Superior temporal gyrus (tissue), 1 donor: ENCODE results near the gene RNLS.
"Not testable (repeated sequence)": the region's sequence is repeated elsewhere in the genome, so short reads cannot be mapped to it uniquely, and the experiment has no call there.

Source experiments
- DNase-seq: peaks from one replicate; pipeline ENCODE4 v3.0.0-alpha.2; 2016; ENCODE audit errors: extremely low spot score

RNLS gene

DNA sequence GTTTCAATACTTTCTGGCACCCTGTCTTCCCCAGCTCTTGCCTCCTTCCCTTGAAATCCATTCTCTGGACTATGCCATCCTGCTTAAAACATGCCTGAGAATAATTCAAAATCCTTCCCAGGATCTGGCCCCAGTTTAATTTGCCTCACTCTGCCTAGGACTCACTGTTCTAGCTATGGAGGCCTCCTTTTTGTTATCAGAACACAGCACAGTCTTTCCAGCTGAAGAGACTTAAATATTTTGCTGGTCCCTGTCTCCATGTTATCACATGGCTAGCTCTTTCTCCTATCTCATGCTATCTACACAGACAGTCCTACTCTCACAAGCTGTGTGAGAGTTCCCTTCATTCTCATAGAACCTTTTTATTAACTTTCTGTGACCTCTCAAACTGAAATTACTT, 194.8 kb downstream of the RNLS start:
- DNase-seq = no peak

DNA sequence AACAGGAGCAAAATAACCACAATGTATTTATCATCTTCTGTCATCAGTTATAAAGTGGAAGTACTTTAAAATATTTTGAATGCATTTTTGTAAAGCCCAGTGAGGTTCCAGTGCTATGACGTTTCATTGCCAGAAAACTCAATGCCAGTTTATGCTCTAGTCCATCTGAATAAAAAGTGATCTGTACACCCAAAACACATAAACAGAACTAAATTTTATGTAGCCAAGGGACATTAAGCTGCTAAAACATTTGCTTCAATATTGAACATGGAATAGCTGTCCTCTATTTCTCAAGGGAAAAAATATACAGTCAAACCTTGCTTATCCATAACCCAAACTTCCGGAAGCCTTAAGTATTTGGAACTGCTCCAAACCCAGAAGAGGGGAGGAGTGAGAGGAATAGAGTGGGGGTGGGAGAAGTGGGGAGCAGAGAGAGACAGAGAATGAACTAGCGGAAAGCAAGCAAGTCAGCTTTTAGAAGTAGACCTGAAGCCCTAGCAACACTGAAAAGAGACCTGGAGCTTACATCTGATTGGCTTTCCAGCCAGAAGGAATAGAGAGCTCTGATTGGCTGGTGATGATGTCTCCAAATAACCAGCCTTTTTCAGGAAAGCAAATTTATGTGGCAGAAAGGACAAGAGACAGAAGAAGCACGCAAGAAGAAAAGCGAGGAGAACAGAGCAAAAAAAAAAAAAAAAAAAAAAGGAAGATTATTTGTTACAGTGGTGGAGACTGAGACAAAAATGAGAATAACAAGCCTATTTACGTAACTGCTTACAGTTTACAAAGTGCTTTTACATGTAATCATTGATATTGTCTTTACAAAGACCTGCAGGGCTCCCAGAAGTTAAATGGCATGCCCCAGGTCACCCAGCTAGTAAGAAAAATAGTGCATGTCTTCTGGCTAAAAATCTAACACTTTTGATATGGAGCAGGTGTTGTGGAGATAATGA, 196.0 kb downstream of the RNLS start:
- peak; percentile 86 for DNase-seq

DNA sequence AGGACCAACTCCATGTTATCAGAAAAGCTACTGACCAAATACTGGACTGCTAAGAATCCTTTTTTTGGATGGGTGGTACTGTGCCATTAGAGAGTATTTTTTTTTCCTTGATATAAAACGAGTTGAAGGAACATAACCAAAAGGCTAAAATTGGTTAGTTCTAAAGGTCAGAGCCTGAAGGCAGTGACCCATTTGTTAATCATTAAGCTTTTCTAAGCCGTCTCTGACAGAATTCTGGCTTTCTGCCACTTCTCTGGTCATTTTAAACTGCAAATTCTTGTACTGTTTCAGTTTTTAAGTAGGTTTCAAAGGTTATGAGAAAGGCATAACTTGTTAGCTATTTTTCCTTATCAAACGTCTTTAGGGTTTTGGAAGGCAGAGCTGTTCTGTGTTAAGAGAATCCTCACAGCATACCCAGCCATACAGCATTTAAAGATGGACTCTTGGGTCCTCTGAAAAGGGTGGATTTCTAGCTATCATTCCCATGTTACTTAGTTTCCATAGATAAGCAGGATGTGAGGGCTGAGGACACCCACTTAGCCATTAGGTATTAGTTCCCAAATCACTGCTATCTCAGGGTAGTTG, 196.8 kb downstream of the RNLS start:
- DNase-seq = peak; percentile 37

DNA sequence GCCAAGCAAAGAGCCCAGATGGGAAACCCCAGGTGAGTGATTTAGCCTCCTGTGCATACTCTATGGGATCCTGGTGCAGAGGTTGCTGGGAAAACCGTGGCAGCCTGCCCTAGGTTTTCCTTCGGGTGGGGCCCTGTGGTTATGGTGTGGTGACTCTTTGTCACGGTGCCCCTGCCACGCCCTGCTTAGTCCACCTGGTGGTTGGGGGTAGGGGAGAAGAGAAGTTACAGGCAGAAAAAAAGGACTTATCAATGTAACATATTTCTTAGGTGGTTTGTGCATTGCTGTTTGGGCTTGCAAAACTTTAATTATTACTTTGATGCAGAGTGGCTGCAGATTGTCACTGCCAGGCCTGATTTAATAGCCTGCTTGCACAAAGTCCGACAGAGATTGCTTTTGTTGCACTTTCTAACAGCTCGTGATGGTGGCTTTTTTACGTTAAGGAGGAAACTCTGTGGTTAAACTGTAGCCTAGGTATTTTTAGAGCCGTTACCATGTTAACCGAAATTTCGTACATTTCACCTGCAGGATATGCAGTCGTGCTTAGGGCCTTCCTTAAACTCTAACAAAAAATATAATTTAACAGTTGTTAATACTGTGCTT, 197.4 kb downstream of the RNLS start:
- peak; percentile 28 for DNase-seq

DNA sequence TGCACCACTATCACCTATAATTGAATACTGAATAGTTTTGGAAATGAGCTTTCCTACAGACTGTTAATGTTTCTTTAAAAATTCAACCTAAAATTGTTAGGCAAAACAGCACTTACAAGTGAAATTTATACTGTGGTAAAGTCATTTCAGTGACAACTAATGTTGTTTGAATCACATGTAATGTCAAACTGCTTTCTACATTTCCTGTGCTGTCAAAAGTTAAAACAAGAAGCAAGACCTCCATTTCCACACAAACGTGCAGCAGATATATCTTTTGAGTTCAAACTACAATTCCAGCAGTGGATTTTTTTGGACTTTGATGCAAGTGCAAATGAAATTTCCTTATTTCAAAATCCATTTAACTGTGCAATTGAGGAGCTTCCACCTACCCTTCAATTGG, 199.8 kb downstream of the RNLS start:
- no peak for DNase-seq

DNA sequence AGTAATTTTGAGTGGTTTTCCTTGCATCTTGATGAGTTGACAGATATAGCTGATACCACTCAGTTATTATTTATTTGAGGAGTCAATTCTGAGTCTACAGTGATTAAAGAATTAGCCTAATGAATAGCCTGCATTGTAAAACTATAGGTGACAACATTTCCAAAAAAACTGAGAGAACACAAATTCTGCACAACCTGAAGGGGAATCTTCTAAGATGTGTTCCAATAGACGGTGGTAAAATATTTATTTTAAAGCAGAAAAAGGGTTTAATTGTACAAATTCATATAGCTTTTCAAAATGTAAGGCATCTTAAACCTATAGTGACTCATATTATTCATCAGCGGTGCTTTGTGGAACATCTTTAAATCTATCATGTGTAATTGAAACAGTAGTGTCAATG, 200.4 kb downstream of the RNLS start:
- no peak for DNase-seq

DNA sequence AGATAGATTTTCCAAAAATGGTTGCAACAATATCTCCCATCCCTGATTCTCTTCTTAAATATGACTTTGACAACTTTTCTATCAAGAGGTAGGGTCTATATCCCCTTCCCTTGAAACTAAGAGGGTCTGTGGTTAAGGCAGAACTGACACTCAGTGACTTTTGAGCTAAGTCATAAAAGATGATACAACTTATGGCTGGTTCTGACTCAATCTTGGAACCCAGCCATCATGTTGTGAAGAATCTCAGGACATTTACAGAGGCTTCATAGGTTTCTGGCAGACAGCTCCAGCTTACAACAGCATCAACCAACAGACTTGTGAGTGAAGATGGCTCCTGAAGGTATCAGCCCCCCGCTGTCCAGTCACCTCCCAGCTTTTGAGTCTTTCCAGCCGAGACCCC, 203.5 kb downstream of the RNLS start:
- DNase-seq = no peak

DNA sequence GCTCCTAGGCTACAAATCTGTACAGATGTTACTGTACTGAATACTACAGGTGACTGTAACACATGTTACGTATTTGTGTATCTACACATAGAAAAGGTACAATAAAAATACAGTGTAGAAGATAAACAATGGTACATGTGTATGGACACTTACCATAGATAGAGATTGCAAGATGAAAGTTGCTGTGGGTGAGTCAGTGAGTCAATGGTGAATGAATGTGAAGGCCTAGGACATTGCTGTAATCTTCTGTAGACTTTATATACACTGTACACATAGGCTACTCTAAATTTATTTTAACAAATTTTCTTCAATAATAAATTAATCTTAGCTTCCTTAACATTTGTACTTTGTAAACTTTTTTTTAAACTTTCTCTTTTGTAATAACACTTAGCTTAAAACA, 205.6 kb downstream of the RNLS start:
- DNase-seq = no peak

DNA sequence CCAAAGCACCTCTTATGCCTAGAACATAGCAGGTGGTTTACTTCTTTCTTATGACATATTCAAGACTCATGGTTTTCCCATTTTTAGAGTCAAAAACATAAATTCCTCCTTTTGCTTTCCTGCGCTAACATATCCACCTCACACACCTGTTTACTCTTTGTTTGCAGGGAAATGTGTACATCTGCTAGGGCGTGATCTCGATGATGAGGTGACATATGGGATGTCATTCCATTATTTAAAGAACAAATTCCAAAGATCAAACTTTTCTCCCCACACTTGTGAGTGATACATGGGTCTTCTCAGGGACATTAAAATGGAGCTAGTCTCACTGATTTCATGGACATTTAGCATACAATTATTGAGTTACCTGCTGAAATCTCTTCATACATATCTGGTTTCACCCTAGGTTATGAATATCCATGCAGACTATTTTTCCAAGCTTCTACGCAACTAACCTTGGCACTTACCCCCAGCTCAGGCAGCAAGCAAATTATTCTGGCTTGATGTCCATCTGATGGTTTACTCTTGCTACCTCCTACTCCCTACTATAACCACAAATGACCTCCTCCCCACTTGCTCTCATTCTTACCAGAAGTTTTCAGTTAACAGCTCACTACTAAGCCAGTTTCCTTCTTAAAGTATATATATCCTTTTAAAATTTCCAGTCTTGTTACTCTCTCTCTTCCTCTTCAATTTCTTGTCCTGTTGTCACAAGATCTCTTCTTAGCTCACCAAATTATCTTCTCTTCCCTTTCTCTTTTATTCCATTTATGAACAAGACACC, 208.5 kb downstream of the RNLS start:
- DNase-seq = no peak

DNA sequence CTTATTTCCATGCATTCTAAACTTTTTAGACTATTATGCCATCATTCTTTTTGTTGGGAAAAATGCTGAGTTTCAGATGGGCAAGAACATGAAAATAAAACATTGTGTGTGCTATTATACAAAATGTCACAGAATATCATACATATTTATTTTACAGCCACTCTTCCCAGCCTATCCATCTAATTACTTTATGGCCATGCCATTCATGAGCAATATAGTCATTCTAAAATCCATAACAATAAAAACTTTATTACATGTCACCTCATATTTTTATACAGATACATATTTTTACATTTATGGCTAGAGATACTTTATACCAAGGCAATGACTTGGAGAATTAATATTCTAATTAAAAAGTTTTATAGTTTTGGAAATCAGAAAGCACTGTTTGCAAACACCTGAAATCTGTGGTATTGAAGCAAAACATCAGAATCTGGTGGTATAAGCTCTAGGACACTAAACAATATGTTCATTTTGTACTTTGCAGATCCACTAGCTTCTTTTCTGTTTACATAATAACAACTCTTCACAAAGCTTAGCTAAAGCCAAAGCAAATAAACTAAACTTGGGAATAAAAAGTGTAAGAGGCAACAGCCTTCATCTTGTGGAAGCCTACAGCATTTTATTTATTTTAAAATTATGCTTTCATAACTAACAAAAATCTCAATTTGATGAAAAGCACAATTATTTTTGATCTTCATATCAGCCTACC, 210.1 kb downstream of the RNLS start:
- no peak for DNase-seq

DNA sequence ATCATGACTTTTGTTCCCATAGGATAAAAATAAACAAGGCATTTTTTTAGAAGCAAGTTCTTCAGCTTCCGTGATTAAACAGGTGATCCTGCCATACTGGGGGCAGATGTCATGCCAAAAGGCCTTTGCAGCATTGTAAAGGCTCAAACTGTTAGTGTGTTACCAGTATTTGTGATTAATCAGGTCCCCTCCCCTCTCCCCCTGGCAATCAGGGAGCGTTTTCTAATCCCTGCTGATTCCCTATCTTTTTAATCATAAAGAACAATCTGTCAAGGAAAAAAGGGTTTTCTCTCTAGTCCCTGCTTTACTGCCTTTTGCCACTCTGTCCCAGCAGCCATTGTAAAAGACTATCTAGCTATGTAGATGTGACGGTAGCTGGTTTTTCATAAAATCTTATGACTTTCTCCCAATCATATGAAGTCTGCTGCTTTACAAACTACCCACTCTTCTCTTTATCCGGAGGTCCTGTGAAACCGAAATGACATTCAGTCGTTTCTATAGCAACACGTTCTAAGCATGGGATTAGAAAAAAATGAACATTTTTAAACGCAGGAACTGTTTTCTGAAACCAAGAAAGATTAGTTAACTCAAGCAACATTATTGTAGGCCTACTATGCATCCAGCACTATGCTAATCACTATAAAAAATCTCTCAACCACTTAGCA, 210.9 kb downstream of the RNLS start:
- DNase-seq = no peak

DNA sequence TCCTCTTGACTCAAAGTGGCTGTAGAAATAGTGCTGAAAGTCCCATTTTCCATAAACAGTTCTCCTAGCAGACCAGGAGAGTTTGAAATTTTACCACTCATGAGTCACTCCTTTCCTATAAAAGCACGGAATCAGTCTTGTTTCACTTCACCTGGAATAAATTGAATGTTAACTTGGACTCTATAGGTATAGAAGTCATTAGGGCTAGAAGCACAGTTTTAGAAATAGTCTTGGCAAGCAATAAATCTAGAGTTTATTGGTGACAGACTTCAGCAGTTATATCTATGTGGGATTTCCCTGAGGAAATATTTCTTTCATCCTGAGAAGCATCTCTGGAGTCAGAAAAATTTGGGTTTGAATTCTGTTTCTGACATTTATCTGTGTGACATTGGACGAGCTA, 212.4 kb downstream of the RNLS start:
- DNase-seq = no peak

DNA sequence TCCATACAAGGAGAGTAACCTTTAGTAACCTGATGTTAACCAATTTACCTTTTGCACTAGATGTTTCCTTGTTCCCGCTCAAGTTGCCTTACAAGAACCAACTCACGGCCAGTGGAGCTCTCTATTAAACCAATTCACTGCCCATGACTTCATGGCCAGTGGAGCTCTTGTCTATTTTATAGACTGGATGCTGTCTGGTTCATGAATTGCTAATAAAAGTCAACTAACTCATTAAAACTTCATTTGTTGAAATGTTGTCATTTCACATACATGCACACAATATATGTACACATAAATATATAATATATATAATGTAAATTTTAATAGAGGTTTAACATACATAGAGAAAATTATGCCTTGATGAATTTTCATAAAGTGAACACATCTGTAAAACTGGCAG, 216.3 kb downstream of the RNLS start:
- no peak for DNase-seq

DNA sequence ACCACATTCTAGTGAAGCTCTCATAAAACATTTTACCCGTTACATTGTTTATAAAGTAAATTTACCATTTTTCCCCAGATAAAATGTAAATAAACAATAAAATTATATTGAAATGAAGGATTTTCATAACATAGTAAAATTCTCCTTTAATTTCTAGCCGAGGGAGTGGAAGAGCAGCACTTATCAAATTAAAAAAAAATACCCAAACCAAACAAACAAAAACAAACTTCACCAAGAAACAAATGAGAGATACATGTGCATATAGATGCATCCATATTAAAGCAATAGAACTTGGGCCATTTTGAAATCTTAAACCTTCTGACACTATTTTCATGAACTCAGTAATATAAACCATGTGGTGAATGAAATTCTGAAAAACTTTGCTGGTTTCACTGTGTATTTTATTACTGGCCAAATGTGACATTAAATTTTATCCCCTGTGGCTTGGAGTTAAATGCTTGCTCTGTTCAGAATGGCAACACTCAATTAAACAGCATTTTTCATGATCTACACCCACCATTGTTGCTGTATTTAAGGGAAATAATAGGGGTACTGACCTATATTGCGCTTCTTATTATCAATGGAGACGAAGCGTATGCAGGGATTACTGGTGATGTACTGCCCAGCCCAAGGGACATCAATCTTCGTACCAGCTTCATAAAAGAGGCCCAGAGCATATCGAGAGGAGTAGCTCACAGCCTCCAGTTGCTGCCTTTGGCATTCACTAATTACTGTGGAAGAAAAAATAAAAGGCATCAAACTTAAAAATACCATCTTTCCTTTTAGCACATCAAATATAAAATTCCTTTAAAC, 220.9 kb downstream of the RNLS start:
- DNase-seq = no peak

DNA sequence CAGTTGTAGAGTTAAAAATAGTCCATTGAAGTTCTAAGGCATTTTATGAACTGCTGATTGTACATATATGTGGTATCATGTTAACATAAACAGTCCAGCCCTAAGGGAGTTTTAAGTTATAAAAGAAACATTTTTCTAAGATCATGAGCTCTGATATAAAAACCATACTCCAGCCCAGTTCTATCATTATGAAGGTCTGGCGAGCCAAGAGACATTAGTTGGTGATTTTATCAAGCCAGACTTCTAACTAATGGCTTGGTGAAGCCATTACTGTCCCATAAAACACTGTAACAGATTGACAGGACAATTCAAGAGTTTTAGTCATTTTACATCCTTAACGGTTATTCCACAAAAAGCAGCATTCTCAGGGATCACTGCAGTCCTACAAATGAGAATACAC, 221.6 kb downstream of the RNLS start:
- DNase-seq = no peak

DNA sequence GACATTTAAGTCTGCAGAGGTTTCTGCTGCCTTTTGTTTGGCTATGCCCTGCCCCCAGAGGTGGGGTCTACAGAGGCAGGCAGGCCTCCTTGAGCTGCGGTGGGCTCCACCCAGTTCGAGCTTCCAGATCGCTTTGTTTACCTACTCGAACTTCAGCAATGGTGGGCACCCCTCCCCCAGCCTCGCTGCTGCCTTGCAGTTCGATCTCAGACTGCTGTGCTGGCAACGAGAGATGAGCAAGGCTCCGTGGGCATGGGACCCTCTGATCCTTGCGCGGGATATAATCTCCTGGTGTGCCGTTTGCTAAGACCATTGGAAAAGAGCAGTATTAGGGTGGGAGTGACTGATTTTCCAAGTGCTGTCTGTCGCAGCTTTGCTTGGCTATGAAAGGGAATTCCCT, 227.4 kb downstream of the RNLS start:
- DNase-seq = not testable (repeated sequence)

DNA sequence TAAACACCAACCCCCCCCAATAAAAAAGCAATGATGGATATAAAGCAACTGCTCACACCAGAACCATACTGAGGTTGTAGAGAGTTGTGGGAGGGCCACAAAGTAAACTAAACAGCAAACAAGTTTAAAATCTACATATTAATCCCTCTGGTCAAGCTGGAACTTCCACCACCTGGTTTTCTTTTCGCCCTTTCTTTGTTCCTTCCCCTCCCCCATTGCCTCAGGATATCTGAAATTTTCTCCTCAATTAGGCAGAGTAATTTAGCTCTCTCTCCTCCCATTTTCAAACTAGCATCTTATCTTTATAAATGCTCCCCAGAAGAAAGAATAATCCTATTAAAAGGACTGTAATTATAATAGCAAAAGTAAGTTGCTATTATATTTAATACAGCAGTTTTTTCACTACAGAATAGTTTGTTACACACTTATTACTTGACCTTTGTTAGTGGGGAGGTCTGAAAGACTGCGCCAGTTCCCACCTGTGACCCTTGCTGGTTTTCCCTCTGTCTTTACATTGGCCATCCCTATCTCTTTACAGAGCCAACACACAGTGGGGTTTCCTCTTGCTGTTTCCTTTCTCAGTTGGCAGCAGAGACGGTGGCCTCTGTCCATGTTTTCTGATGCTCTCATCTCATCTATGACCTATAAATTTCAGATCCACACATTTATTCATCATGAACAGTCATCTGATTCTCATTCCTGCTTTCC, 235.4 kb downstream of the RNLS start:
- DNase-seq = no peak

DNA sequence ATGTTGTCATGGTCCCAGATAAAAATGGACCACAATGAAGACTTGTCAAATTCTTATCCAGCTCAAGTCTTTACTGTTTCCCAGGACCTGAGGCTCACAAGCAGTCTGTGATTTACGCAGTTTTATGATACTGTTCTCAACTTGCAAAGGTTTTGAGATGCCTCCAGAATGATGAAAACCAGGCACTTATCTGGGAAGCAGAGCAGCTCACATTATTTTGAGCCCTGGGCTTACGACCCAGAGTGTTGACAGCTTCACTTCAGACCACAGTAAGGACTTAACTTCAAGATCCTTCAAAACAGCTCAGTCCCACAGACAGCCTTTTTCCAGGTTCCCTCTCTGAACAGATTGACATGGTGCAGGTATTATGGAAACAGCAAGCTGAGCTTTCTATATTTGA, 236.1 kb downstream of the RNLS start:
- DNase-seq = no peak

DNA sequence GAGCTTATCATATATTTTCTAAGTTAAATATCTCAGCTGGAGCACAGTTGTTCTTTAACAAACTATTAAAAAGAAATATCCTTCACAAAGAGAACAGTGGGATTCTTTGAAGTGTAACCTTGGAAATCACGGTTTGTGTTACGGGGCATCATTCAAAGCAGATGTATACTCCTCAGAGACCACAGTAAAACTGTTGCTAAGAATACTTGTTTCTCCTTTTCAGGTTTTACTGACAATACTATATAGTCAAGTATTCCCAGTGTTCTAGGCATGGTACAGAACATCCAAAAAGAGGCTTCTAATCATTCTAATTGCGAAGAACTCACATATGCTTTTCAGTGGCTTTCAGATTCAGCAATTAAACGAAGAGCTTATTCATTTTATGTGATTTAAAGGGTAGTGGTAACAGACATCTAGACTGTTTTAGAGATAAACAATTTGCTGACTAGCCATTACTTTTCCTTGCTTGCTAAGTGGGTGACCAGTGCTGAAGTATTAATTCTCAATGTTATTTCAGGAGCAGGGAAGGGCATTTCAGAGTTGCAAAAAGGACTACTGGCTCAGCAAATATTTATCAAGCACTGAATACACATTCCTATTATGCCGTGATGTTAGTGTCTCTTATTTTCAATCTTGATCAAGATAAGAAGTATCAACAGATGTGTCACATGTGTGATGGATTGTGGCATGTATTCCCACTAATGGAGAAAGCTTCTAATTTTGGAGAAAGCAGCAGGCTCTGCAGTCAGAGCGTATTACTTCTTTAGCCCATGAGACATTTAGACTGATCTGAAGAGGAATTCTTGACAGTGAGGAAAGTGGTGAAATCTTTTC, 236.8 kb downstream of the RNLS start:
- no peak for DNase-seq
